ENCODE data around the gene OSBP2.
"Not testable (repeated sequence)": the region's sequence is repeated elsewhere in the genome, so short reads cannot be mapped to it uniquely, and the experiment has no call there.

Gene OSBP2

DNA sequence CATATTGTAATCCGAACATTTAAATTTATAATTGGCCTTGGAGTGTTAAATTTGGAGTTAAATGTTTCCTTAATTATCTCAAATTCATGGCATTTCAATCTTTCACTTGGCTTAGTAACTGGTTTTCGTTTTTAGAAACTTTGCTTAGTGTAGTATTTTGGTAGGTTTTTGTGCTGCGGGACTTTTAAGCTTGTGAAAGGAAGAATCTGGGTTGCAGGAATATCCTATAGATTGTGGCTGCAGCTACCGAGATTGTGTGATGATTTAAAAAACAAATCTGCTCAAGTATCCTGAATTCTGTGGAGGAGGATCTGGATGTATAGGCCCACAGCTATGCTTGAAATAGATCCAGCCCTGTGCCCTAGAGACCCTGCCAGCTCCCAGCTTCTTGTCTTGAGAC, 27.1 kb downstream of the OSBP2 start:
- DNase-seq (ENCODE audit: low read depth), result no peak
- TF ChIP-seq, protein P1, sequence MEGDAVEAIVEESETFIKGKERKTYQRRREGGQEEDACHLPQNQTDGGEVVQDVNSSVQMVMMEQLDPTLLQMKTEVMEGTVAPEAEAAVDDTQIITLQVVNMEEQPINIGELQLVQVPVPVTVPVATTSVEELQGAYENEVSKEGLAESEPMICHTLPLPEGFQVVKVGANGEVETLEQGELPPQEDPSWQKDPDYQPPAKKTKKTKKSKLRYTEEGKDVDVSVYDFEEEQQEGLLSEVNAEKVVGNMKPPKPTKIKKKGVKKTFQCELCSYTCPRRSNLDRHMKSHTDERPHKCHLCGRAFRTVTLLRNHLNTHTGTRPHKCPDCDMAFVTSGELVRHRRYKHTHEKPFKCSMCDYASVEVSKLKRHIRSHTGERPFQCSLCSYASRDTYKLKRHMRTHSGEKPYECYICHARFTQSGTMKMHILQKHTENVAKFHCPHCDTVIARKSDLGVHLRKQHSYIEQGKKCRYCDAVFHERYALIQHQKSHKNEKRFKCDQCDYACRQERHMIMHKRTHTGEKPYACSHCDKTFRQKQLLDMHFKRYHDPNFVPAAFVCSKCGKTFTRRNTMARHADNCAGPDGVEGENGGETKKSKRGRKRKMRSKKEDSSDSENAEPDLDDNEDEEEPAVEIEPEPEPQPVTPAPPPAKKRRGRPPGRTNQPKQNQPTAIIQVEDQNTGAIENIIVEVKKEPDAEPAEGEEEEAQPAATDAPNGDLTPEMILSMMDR (IDR thresholded peaks at IDR 0.05; ENCODE audit: control insufficient read depth, insufficient read depth, low read depth, low read length, missing control alignments), result no peak
- no peak overlapping the region for H3K4me3 ChIP-seq (ENCODE audit: control insufficient read depth, low read depth, low read length)

DNA sequence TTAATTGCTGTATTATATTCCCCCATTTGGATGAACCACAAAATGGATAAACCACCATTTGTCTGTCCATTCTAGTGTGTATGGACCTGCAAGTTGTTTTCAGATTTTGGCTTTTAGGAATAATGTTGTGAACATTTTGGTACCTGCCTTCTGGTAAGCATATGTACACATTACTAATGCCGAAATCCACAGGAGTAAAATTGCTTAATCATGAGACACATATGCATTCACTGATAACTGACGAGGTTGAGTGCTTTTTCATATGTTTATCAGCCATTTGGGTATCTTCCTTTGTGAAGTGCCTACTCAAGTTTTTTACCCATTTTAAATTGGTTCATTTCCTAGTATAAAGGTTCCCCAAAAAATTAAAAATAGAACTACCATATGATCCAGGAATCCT, 34.2 kb downstream of the OSBP2 start:
- TF ChIP-seq, protein P1 (IDR thresholded peaks at IDR 0.05; ENCODE audit: control insufficient read depth, insufficient read depth, low read depth, low read length, missing control alignments), result no peak
- H3K4me3 ChIP-seq (ENCODE audit: control insufficient read depth, low read depth, low read length), result no peak overlapping the region
- no peak for DNase-seq (ENCODE audit: low read depth)

DNA sequence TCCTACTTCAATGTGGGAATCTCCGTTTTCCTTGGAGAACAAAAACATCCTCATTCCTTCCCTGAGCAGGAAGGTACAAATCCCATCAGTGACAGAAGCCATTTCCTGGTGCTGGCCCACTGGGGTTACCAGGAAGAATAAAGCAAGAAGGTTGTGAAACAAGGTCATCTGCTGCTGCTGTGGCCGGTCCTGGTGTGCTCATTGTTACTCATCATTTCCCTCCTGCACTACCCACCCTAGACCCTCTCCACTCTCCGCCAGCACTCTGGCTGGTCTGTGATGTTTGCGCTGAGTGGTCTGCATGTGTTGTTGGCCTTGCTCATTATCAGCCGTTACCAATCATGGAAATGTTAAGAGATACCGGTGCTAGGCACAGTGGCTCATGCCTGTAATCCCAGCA, 37.0 kb downstream of the OSBP2 start:
- no peak for DNase-seq (ENCODE audit: low read depth)
- H3K4me3 ChIP-seq (ENCODE audit: control insufficient read depth, low read depth, low read length), result no peak overlapping the region
- TF ChIP-seq, protein P1 (IDR thresholded peaks at IDR 0.05; ENCODE audit: control insufficient read depth, insufficient read depth, low read depth, low read length, missing control alignments), result no peak

DNA sequence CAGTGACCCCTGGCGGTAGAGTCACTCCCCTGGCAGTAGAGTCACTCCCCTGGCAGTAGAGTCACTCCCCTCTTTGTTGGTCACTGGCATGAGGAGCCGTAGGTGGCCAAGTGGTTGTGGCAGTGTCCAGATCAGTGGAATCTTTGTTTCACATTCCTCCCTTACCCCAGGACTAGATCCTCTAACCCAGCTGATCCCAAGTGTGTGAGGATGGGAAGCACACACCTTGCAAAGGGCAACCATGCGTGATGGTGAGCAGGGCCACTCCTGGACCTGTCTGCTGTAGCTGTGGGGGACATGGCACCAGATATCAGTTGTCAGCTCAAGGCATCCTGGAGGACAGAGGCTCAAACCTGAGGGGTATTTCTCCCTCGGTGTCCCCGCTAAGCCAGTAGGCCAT, 37.8 kb downstream of the OSBP2 start:
- H3K4me3 ChIP-seq (ENCODE audit: control insufficient read depth, low read depth, low read length), result no peak overlapping the region
- DNase-seq (ENCODE audit: low read depth), result no peak
- TF ChIP-seq, protein P1 (IDR thresholded peaks at IDR 0.05; ENCODE audit: control insufficient read depth, insufficient read depth, low read depth, low read length, missing control alignments), result no peak

DNA sequence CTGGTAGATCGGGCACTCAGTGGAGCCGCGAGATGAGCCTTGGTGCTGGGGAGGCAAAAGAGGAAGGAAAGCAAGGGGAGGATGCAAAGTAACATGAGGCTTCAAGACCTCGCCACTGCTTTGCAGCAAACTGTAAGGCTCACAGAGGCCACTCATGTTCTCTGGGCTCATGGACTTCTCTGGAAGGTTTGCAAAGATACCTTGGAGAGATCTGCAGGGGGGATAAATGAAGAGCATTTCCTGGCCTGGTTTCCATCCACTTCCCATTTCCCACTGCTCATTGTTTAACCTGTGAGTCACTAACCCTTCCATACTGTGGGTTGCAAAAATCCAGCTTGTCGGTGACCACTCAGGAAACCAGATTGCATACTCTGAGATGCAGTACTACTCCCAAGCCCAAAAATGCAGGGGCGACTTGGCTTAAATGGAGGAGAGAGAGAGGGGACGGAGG, 38.5 kb downstream of the OSBP2 start:
- DNase-seq (ENCODE audit: low read depth), result no peak
- H3K4me3 ChIP-seq (ENCODE audit: control insufficient read depth, low read depth, low read length), result no peak overlapping the region
- TF ChIP-seq, protein P1 (IDR thresholded peaks at IDR 0.05; ENCODE audit: control insufficient read depth, insufficient read depth, low read depth, low read length, missing control alignments), result no peak

DNA sequence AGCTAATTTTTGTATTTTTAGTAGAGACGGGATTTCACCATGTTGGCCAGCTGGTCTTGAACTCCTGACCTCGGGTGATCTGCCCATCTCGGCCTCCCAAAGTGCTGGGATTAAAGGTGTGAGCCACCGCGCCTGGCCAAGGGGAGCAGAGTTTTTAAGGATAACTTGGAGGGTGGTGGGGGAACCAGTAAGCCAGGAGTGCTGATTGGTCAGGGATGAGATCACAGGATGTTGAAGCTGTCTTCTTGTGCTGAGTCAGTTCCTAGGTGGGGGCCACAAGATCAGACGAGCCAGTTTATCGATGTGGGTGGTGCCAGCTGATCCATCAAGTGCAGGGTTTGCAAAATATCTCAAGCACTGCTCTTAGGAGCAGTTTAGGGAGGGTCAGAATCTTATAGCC, 45.3 kb downstream of the OSBP2 start:
- not testable (repeated sequence) for H3K4me3 ChIP-seq (ENCODE audit: control insufficient read depth, low read depth, low read length); DNase-seq (ENCODE audit: low read depth)

DNA sequence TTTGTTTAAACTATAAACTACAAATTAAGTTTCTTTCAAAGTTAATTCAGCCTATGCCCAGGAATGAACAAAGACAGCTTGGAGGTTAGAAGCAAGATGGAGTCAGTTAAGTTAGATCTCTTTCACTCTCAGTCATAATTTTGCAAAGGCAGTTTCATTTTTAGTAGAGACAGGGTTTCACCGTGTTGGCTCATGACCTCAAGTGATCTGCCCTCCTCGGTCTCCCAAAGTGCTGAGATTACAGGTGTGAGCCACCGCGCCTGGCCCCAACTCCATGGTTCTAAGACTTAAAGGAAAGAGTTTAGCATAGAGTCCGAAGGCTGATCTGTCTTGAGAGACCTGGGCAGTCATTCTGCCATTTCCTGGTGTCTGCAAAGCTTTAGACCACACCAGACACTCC, 45.8 kb downstream of the OSBP2 start:
- DNase-seq (ENCODE audit: low read depth); H3K4me3 ChIP-seq (ENCODE audit: control insufficient read depth, low read depth, low read length): not testable (repeated sequence)
